HepG2 (cell line): ENCODE measurements around the gene SALL4. TPM values are rescaled to one million over a fixed set of nuclear protein-coding genes. Genes with fewer than 3 reads are reported as not detected.
A peak's percentile ranks its signal among the peaks of the same experiment; 100 is the strongest.

Source experiments
- CBX5 ChIP-seq: sonication (generic); formaldehyde crosslinking; IDR thresholded peaks from 2 replicates; pipeline ENCODE4 v1.4.0; 2020; ENCODE audit warnings: missing genetic modification reagents, borderline replicate concordance
- FOXA1 ChIP-seq, 2 experiments: fragments of 450-650 bp in 1 of 2; sonication (generic) in 1 of 2; formaldehyde crosslinking in 1 of 2; IDR thresholded peaks; 2 replicates each; pipeline versions ENCODE4 v1.4.0 to v1.6.1; 2016 to 2020; ENCODE audit warnings: missing genetic modification reagents in 1 of 2
- GTF2F1 ChIP-seq: fragments of 150-350 bp; IDR thresholded peaks from 2 replicates; pipeline ENCODE4 v1.6.1; 2014; ENCODE audit warnings: low read length
- HMGA1 ChIP-seq: sonication (generic); formaldehyde crosslinking; conservative IDR thresholded peaks from 2 replicates; pipeline ENCODE4 v1.4.0; 2020; ENCODE audit warnings: missing genetic modification reagents
- HNRNPUL1 ChIP-seq: fragments of 200-400 bp; formaldehyde crosslinking; IDR thresholded peaks from 2 replicates; pipeline ENCODE4 v1.6.1; 2017; ENCODE audit warnings: low read depth, mild to moderate bottlenecking, low read length, moderate library complexity
- RFXANK ChIP-seq: IDR thresholded peaks from 2 replicates; pipeline ENCODE4 v1.6.1; 2016
- TRAFD1 ChIP-seq: sonication (generic); formaldehyde crosslinking; IDR thresholded peaks from 2 replicates; pipeline ENCODE4 v1.5.1; 2020; ENCODE audit warnings: missing genetic modification reagents, mild to moderate bottlenecking, borderline replicate concordance
- ZBTB25 ChIP-seq: IDR thresholded peaks from 2 replicates; pipeline ENCODE4 v1.6.1; 2018; ENCODE audit warnings: missing genetic modification reagents
- ZNF318 ChIP-seq: sonication (generic); formaldehyde crosslinking; IDR thresholded peaks from 2 replicates; pipeline ENCODE4 v1.4.0; 2020; ENCODE audit warnings: mild to moderate bottlenecking, missing genetic modification reagents
- ZNF501 ChIP-seq: sonication (generic); formaldehyde crosslinking; IDR thresholded peaks from 2 replicates; pipeline ENCODE4 v1.5.1; 2020; ENCODE audit warnings: mild to moderate bottlenecking, moderate library complexity, missing genetic modification reagents
- ZNF558 ChIP-seq: sonication (generic); formaldehyde crosslinking; IDR thresholded peaks from 2 replicates; pipeline ENCODE4 v1.9.0; 2022; ENCODE audit warnings: mild to moderate bottlenecking, missing genetic modification reagents, borderline replicate concordance
- ZNF576 ChIP-seq: sonication (generic); formaldehyde crosslinking; IDR thresholded peaks from 2 replicates; pipeline ENCODE4 v1.4.0; 2020; ENCODE audit warnings: mild to moderate bottlenecking, missing genetic modification reagents
- polyA plus RNA-seq, 8 experiments: library from polyadenylated mRNA; depleted of rRNA in 3 of 8; stranded (reverse) in 7 of 8; unstranded in 1 of 8; fragments of >200 nt; fragmentation: Illumina TruSeq in 4 of 8; extraction: Trizol in 4 of 8; gene quantifications; 2 replicates each; pipeline versions ENCODE4 v1.2.1 to v1.2.3, GENCODE V29; 2011 to 2016; ENCODE audit warnings: low read depth in 4 of 8, missing spikeins in 1 of 8, mixed read lengths in 1 of 8; ENCODE audit not compliant: insufficient read depth in 1 of 8
- total RNA-seq, 5 experiments: library from RNA; depleted of rRNA; stranded (reverse); fragments of >200 nt; fragmentation: Illumina TruSeq; extraction: Trizol; gene quantifications; 2 replicates each; pipeline ENCODE4 v1.2.3, GENCODE V29; 2016; ENCODE audit warnings: low read depth in 1 of 5
- TF ChIP-seq, protein P1 (sequence below): sonication (generic); formaldehyde crosslinking; IDR thresholded peaks from 2 replicates; pipeline ENCODE4 v1.5.0; 2020; ENCODE audit warnings: missing genetic modification reagents, mild to moderate bottlenecking, borderline replicate concordance
- TF ChIP-seq, protein P2 (sequence below): sonication (generic); formaldehyde crosslinking; IDR thresholded peaks from 2 replicates; pipeline ENCODE4 v1.4.0; 2020; ENCODE audit warnings: missing genetic modification reagents

The SALL4 gene
- total and polyA plus RNA-seq, 2 of the 13 experiments (the other 11 are each of a cell fraction or from before 2014, with no cell fraction given): 0.33 to 1.8 TPM

DNA sequence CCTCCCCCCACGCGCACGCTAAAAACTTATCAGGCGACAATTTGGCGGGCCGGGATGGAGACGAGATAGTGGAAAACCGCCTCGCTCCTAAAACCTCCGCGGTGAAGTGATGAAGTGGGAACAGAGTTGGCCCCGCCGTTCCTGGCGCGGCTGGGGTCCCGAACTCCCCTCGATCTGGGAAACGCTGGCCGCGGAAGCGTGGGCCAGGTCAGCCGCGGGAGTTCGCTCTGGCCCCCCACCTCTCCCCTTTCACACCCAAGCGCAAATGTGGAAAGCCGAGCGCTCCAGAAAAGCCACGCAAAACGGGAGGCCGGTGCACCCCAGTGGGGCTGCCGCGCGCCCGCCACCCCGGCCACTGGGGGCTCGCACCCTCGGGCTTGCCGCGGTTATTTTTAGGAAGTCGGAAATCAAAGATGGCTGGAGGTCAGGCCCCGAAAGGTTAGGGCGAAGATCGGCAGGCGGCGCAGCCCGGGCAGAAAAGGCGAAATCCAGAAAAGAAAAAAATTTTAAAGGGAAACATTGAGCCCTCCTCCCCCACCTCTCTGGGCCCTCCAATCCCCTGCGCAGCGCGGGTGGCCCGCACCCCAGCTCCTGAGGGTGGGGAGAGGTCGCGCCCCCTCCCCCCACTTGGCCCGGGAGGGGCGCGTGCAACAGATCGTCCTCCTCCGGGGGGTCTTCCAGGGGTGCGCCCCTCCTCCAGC lies 1.0 kb downstream of the SALL4 start (continued):
- TF ChIP-seq, protein P1, sequence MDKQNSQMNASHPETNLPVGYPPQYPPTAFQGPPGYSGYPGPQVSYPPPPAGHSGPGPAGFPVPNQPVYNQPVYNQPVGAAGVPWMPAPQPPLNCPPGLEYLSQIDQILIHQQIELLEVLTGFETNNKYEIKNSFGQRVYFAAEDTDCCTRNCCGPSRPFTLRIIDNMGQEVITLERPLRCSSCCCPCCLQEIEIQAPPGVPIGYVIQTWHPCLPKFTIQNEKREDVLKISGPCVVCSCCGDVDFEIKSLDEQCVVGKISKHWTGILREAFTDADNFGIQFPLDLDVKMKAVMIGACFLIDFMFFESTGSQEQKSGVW (CRISPR knock-in tag): no peak
- TF ChIP-seq CBX5 (CRISPR knock-in tag): no peak
- no peak for TF ChIP-seq GTF2F1
- TF ChIP-seq ZNF501 (CRISPR knock-in tag): 0 out of 2 replicates have a peak, but pooled peaks have one; percentile 22
- no peak for TF ChIP-seq ZNF558
- no peak for TF ChIP-seq ZBTB25 (CRISPR knock-in tag)
- TF ChIP-seq HNRNPUL1: no peak
- no peak for TF ChIP-seq ZNF318 (CRISPR knock-in tag)
- TF ChIP-seq, protein P2, sequence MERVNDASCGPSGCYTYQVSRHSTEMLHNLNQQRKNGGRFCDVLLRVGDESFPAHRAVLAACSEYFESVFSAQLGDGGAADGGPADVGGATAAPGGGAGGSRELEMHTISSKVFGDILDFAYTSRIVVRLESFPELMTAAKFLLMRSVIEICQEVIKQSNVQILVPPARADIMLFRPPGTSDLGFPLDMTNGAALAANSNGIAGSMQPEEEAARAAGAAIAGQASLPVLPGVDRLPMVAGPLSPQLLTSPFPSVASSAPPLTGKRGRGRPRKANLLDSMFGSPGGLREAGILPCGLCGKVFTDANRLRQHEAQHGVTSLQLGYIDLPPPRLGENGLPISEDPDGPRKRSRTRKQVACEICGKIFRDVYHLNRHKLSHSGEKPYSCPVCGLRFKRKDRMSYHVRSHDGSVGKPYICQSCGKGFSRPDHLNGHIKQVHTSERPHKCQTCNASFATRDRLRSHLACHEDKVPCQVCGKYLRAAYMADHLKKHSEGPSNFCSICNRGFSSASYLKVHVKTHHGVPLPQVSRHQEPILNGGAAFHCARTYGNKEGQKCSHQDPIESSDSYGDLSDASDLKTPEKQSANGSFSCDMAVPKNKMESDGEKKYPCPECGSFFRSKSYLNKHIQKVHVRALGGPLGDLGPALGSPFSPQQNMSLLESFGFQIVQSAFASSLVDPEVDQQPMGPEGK (CRISPR knock-in tag): no peak
- TF ChIP-seq HMGA1 (CRISPR knock-in tag): no peak
- no peak; the same call in 1 of the 2 replicates for TF ChIP-seq TRAFD1 (CRISPR knock-in tag)
- TF ChIP-seq FOXA1 (IDR thresholded peaks at IDR 0.05): no peak
- TF ChIP-seq FOXA1 (CRISPR knock-in tag; IDR thresholded peaks at IDR 0.05): no peak
- no peak for TF ChIP-seq ZNF576
- TF ChIP-seq RFXANK: no peak
